Lower leg skin (tissue), 4 donors: ENCODE measurements around the gene WDPCP. TPM values are rescaled to one million over a fixed set of nuclear protein-coding genes. Genes with fewer than 3 reads are reported as not detected.
"Not testable (repeated sequence)": the region's sequence is repeated elsewhere in the genome, so short reads cannot be mapped to it uniquely, and the experiment has no call there.

Source experiments
- DNase-seq, 2 donors: peaks; one replicate each; pipeline ENCODE4 v3.0.0-alpha.2; 2019; ENCODE audit warnings: low spot score in 2 of 2
- H3K4me3 ChIP-seq: fragments of 200-600 bp; sonication (generic); 2 replicates; pipeline ENCODE4 v1.5.1; 2017; ENCODE audit warnings: mild to moderate bottlenecking, low read depth; ENCODE audit not compliant: poor library complexity, severe bottlenecking
- CTCF ChIP-seq, 3 donors: fragments of 450-650 bp; IDR thresholded peaks; one replicate each; pipeline ENCODE4 v1.5.1; 2016; ENCODE audit warnings: antibody characterized with exemption in 3 of 3, mild to moderate bottlenecking in 3 of 3, moderate library complexity in 2 of 3
- POLR2A ChIP-seq, 2 donors: fragments of 450-650 bp; IDR thresholded peaks; one replicate each; pipeline ENCODE4 v1.6.1; 2016 to 2017; ENCODE audit warnings: antibody characterized with exemption in 2 of 2, mild to moderate bottlenecking in 1 of 2, moderate library complexity in 1 of 2
- WGBS, 2 donors: methylation state at CpG; one replicate each; pipeline ENCODE4 v1.1.5; 2018; 5-methylcytosine and 5-hydroxymethylcytosine counted together
- intact Hi-C: fragments of 100-400 bp; cut with DNase I; formaldehyde crosslinking; loops from one replicate; pipeline ENCODE4 v1.15.0; 2023; ENCODE audit warnings: low total_unique reads
- total RNA-seq, 4 donors: library from RNA; depleted of rRNA; stranded (reverse); fragments of >200 nt; gene quantifications; one replicate each; pipeline ENCODE4 v1.1.0, GENCODE V29; 2016

Gene WDPCP
- total RNA-seq, result 10 to 100 TPM in 1 of 4 donors, 1 to 10 TPM in 3; 4.5 to 10.2 (median 5.5) TPM

- DNase-seq, result peak; percentile 98
- TF ChIP-seq CTCF (IDR thresholded peaks at IDR 0.05) (no peak), POLR2A (IDR thresholded peaks at IDR 0.05) (peak in 1 of 2 donors; percentile 49)
- WGBS, 2 donors, result 0 to 1% methylated on average over 44 of the region's 44 CpGs
- H3K4me3 ChIP-seq, result peak within 1 kb of the TSS; percentile 90
- intact Hi-C loops, result no loop called here
These were observed at the start of gene WDPCP, which contains the start of gene MDH1 for GRCh38 chr2:63588385-63589147. WDPCP (minus strand) TSS chr2:63588477; CDS start chr2:63588271, 206 bp downstream. MDH1 (plus strand) TSS chr2:63588963; CDS start chr2:63589044, 81 bp downstream.

- intact Hi-C loops, result no loop called here
- no peak for TF ChIP-seq POLR2A (IDR thresholded peaks at IDR 0.05)
- no peak for TF ChIP-seq CTCF (IDR thresholded peaks at IDR 0.05)
- WGBS, 2 donors, result 94 to 98% methylated on average over 2 of the region's 2 CpGs
- DNase-seq, result no peak
- no peak overlapping the region for H3K4me3 ChIP-seq
These were observed 44.1 kb upstream of the WDPCP start for GRCh38 chr2:63632382-63632781.

GRCh38 chr2:63631501-63631900 is 43.2 kb upstream of the WDPCP start:
- no peak overlapping the region for H3K4me3 ChIP-seq
- no peak for TF ChIP-seq POLR2A (IDR thresholded peaks at IDR 0.05)
- no peak for TF ChIP-seq CTCF (IDR thresholded peaks at IDR 0.05)
- intact Hi-C loops, result no loop called here
- WGBS, 2 donors, result 52 to 55% methylated on average over 1 of the region's 1 CpG
- DNase-seq, result no peak

GRCh38 chr2:63628403-63628942 is 40.2 kb upstream of the WDPCP start:
- no peak for TF ChIP-seq CTCF (IDR thresholded peaks at IDR 0.05)
- no peak for TF ChIP-seq POLR2A (IDR thresholded peaks at IDR 0.05)
- DNase-seq, result no peak
- intact Hi-C loops, result no loop called here
- 83 to 93% methylated on average over 1 of the region's 1 CpG for WGBS, 2 donors
- no peak overlapping the region for H3K4me3 ChIP-seq

- intact Hi-C loops, result no loop called here
- no peak overlapping the region for H3K4me3 ChIP-seq
- WGBS, 2 donors, result 96% methylated on average over 15 of the region's 15 CpGs
- TF ChIP-seq POLR2A (IDR thresholded peaks at IDR 0.05), result no peak
- no peak for TF ChIP-seq CTCF (IDR thresholded peaks at IDR 0.05)
- DNase-seq, result no peak
These were observed 39.6 kb upstream of the WDPCP start for GRCh38 chr2:63627866-63628265.

GRCh38 chr2:63623763-63624162 is 35.5 kb upstream of the WDPCP start:
- intact Hi-C loops, H3K4me3 ChIP-seq, DNase-seq: not testable (repeated sequence)
- WGBS, 2 donors, result 81 to 84% methylated on average over 2 of the region's 2 CpGs
